ENCODE data around the gene C12orf42. TPM values are rescaled to one million over a fixed set of nuclear protein-coding genes. Genes with fewer than 3 reads are reported as not detected.

The C12orf42 gene
- total RNA-seq, 4 donors from 2014 or later: 0.21 TPM; not detected in 3

DNA sequence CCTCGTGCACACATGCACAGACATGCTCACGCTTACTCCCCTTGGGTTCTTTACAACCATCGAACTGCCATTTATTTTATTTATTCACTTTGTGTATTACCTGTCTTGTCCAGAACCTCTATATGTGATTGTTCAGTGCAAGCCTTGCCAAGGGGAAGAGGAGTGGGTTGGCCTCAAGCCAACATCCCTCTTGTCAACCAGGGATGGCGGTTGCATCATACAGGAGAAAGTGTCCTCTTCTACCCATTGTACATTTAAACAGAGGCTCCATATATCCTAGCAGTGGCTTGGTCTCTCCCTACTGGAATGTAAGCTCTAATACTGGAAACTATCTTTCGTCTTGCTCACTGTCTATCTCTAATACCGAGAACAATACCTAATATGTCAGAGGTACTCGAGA lies 108.4 kb downstream of the C12orf42 start:
- no peak overlapping the region for H3K4me3 ChIP-seq
- intact Hi-C loops (cut with DNase I; ENCODE audit: low total_unique reads): no loop called here
- no peak overlapping the region for H3K27ac ChIP-seq
- DNase-seq: no peak
- no peaks in the 10 kb centered on the region for H3K27me3 ChIP-seq
- H3K4me1 ChIP-seq: no peaks in the 10 kb centered on the region
- H3K9me3 ChIP-seq: no peaks in the 10 kb centered on the region
- TF ChIP-seq CTCF (IDR thresholded peaks at IDR 0.05): no peak
- TF ChIP-seq POLR2A (IDR thresholded peaks at IDR 0.05): no peak
- H3K36me3 ChIP-seq: no peaks in the 10 kb centered on the region

GRCh38 chr12:103386451-103386850 lies 109.3 kb downstream of the C12orf42 start:
- H3K27ac ChIP-seq: no peak overlapping the region
- H3K9me3 ChIP-seq: no peaks in the 10 kb centered on the region
- H3K4me3 ChIP-seq: no peak overlapping the region
- intact Hi-C loops (cut with DNase I; ENCODE audit: low total_unique reads): no loop called here
- no peaks in the 10 kb centered on the region for H3K27me3 ChIP-seq
- no peak for DNase-seq
- TF ChIP-seq POLR2A (IDR thresholded peaks at IDR 0.05) (no peak), CTCF (IDR thresholded peaks at IDR 0.05) (no peak)
- H3K36me3 ChIP-seq: no peaks in the 10 kb centered on the region
- H3K4me1 ChIP-seq: no peaks in the 10 kb centered on the region

GRCh38 chr12:103382736-103383346 lies 112.9 kb downstream of the C12orf42 start:
- no peaks in the 10 kb centered on the region for H3K36me3 ChIP-seq
- intact Hi-C loops (cut with DNase I; ENCODE audit: low total_unique reads): no loop called here
- no peaks in the 10 kb centered on the region for H3K4me1 ChIP-seq
- H3K27ac ChIP-seq: no peak overlapping the region
- H3K27me3 ChIP-seq: no peaks in the 10 kb centered on the region
- DNase-seq: no peak
- TF ChIP-seq CTCF (IDR thresholded peaks at IDR 0.05) (no peak), POLR2A (IDR thresholded peaks at IDR 0.05) (no peak)
- no peaks in the 10 kb centered on the region for H3K9me3 ChIP-seq
- H3K4me3 ChIP-seq: no peak overlapping the region

DNA sequence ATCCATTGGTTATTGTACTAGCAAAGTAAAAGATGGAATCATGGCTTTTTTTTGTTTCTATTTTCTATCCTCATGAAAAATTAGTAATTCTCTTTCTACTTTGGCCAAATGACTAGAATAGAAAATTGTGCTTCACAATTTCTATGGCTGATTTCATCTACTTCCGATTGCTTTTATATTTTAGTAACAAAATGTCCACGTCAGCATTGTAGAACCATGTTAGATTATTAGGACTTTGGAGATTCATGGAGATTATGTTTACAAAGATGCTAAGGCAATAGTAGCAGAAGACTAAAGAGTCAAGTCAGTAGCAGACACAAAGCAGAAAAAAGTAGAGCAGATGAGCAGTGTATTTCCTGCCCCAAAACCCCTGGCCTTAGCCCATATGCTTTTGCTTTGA lies 113.6 kb downstream of the C12orf42 start:
- no peak for DNase-seq
- intact Hi-C loops (cut with DNase I; ENCODE audit: low total_unique reads): no loop called here
- Histone ChIP-seq H3K36me3 (no peaks in the 10 kb centered on the region), H3K27me3 (no peaks in the 10 kb centered on the region), H3K4me3 (no peak overlapping the region), H3K27ac (no peak overlapping the region), H3K4me1 (no peaks in the 10 kb centered on the region), H3K9me3 (no peaks in the 10 kb centered on the region)
- TF ChIP-seq POLR2A (IDR thresholded peaks at IDR 0.05) (no peak), CTCF (IDR thresholded peaks at IDR 0.05) (no peak)

DNA sequence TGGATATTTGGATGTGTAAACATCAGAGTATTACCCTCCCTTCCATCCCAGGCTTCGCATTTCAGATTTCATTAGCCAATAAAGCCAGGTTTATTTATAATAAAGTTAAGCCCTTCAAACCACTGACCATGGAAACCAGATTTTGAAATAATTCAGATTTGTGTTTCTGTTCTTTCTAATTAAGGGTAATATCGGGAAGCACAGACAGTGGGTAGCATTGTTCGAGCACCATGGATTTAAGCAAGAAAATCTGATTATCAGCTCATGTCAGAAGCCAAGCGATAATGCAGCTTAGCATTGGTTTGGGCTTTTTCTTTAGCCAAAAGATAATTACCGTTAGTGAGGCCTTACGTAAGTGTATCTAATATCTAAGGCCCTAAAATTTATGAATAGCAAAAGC lies 116.1 kb downstream of the C12orf42 start:
- no peak for DNase-seq
- no peaks in the 10 kb centered on the region for H3K27me3 ChIP-seq
- no peak overlapping the region for H3K4me3 ChIP-seq
- intact Hi-C loops (cut with DNase I; ENCODE audit: low total_unique reads): no loop called here
- H3K36me3 ChIP-seq: no peaks in the 10 kb centered on the region
- H3K9me3 ChIP-seq: no peaks in the 10 kb centered on the region
- TF ChIP-seq CTCF (IDR thresholded peaks at IDR 0.05): no peak
- TF ChIP-seq POLR2A (IDR thresholded peaks at IDR 0.05): no peak
- H3K27ac ChIP-seq: no peak overlapping the region
- no peaks in the 10 kb centered on the region for H3K4me1 ChIP-seq

Data from uterus (tissue), 4 donors.